Retinal pigment epithelial cell (primary cell): ENCODE data around the gene PRKCB.

ENCODE experiments used
- DNase-seq: peaks from one replicate; pipeline ENCODE4 v3.0.0-alpha.2; 2010; ENCODE audit warnings: low read depth
- H3K4me3 ChIP-seq: 2 replicates; pipeline ENCODE4 v1.5.1; 2011; ENCODE audit warnings: mild to moderate bottlenecking, low read length, control low read depth, moderate library complexity
- CTCF ChIP-seq: conservative IDR thresholded peaks from 2 replicates; pipeline ENCODE4 v1.5.1; 2011; ENCODE audit warnings: low read depth, low read length, control low read depth, inconsistent platforms

The PRKCB gene

GRCh38 chr16:23863511-23864422 lies 28.0 kb downstream of the PRKCB start:
- DNase-seq, result no peak
- TF ChIP-seq CTCF, result no peak
- H3K4me3 ChIP-seq, result no peak overlapping the region

GRCh38 chr16:23865853-23866252 lies 30.1 kb downstream of the PRKCB start:
- TF ChIP-seq CTCF, result no peak
- H3K4me3 ChIP-seq, result no peak overlapping the region
- DNase-seq, result no peak

GRCh38 chr16:23866621-23867020 lies 30.8 kb downstream of the PRKCB start:
- no peak for TF ChIP-seq CTCF
- H3K4me3 ChIP-seq, result no peak overlapping the region
- DNase-seq, result no peak

GRCh38 chr16:23867566-23867965 lies 31.8 kb downstream of the PRKCB start:
- no peak for TF ChIP-seq CTCF
- DNase-seq, result no peak
- no peak overlapping the region for H3K4me3 ChIP-seq

- DNase-seq, result no peak
- H3K4me3 ChIP-seq, result no peak overlapping the region
- TF ChIP-seq CTCF, result no peak
These were observed 32.4 kb downstream of the PRKCB start for GRCh38 chr16:23868136-23868535.

- TF ChIP-seq CTCF, result no peak
- no peak for DNase-seq
- H3K4me3 ChIP-seq, result no peak overlapping the region
These were observed 33.3 kb downstream of the PRKCB start for GRCh38 chr16:23869052-23869451.

GRCh38 chr16:23871924-23872323 lies 36.1 kb downstream of the PRKCB start:
- no peak for TF ChIP-seq CTCF
- no peak overlapping the region for H3K4me3 ChIP-seq

More at GRCh38 chr16:23871924-23872323, 36.1 kb downstream of the PRKCB start:
- DNase-seq, result no peak
